Stimulated activated CD8-positive, alpha-beta memory T cell treated with anti-CD3 and anti-CD28 coated beads, Interleukin-12 subunit alpha, Interleukin-12 subunit beta, amount 100 ng/mL, for 1 hour (primary cell): ENCODE measurements around the gene NR1I3.

Experiments used
- DNase-seq: peaks from one replicate; pipeline ENCODE4 v3.0.0-alpha.2; 2020; ENCODE audit warnings: low read depth

The NR1I3 gene

GRCh38 chr1:161218301-161219077, 19.5 kb downstream of the NR1I3 start:
- no peak for DNase-seq

DNA sequence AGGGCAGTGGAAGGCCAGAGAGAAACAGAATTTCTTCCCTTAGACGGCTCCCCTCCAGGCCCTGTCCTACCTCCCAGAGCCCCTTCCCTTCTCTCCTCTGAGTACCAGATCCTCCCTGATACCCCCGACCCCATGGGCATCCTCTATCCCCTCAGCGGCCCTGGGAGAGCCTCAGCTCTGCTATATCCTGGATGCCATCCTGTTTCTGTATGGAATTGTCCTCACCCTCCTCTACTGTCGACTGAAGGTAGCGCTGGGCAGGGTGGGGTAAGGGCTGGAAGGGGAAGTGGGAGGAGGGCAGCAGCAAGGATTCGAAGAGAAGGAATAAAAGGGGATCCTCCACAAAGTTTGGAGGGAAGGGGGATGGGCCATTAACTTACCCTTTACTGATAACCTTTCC, 20.2 kb downstream of the NR1I3 start:
- no peak for DNase-seq

- peak; percentile 12 for DNase-seq
Measured at GRCh38 chr1:161216945-161217712, 20.9 kb downstream of the NR1I3 start.

- no peak for DNase-seq
Measured at GRCh38 chr1:161215076-161215475, 22.9 kb downstream of the NR1I3 start, which contains the start of gene FCER1G. TSS of gene FCER1G (plus strand) at chr1:161215295. CDS start at chr1:161215322, 27 bp downstream.

GRCh38 chr1:161214369-161214768, 23.6 kb downstream of the NR1I3 start:
- no peak for DNase-seq

DNA sequence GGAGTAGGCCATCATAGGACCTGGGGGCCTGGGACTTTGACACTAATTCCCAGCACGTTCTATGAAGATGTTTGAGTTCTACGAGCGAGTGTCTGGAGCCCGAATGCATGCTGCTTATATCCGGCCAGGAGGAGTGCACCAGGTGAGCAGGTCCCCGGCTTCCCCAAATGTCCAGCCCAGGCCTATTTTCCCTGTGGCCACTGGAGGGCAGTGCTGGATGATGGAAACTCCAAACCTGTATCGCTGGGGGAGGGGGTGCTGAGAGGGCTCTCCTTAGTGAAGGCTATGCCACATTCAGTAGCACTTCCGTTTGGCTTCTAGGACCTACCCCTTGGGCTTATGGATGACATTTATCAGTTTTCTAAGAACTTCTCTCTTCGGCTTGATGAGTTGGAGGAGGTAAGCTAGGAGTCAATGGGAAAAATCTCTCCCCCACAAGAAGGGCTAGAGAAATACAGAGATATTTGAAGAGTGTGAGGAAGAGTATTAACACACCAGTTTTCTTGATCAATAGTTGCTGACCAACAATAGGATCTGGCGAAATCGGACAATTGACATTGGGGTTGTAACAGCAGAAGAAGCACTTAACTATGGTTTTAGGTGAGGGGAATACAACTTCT, 28.1 kb downstream of the NR1I3 start:
- peak; percentile 50 for DNase-seq

DNA sequence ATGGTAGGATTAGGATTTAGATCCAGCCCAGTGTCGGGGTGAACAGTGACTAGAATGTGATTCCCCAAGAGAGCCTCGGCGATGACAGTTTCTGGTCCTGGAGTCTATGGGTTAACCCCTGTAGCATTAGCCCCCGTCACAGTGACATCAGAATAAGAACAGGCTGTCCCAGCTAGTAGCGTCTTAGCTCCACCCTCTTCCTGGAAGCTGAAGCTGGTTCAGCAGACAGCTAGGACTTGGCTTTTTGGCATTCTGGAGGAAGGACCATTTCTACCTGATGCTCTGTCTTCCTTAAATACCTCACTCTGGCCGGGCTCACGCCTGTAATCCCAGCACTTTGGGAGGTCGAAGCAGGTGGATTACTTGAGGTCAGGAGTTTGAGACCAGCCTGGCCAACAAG, 30.8 kb downstream of the NR1I3 start:
- DNase-seq, result no peak

DNA sequence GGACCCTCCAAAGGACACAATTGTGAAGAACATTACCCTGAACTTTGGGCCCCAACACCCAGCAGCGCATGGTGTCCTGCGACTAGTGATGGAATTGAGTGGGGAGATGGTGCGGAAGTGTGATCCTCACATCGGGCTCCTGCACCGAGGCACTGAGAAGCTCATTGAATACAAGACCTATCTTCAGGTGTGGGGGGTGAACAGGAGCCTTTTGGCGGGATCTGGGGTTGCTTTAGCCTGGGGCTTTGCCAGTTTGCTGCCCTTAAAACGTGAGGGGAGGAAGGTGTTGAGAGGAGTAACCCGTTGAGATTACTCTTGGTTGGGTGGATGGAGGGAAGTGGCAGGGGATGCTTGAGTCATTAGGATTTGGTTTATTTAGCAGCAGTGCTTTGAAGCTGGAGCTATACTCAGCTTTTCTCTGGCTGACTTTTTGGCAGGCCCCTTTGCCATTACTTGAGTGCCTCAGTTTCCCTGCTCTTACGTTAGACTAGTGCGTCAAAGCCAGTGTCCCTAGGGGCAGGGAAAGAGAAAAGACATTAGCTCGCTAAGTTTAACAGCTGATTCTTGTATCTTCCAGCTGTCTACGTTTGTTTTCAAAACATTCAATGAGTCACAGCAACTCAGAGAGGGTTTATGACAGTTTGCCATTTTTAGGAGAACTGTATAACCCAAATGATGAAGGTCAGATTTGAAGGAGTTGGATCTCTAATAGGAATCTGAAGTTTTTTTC, 31.4 kb downstream of the NR1I3 start:
- DNase-seq, result no peak

DNA sequence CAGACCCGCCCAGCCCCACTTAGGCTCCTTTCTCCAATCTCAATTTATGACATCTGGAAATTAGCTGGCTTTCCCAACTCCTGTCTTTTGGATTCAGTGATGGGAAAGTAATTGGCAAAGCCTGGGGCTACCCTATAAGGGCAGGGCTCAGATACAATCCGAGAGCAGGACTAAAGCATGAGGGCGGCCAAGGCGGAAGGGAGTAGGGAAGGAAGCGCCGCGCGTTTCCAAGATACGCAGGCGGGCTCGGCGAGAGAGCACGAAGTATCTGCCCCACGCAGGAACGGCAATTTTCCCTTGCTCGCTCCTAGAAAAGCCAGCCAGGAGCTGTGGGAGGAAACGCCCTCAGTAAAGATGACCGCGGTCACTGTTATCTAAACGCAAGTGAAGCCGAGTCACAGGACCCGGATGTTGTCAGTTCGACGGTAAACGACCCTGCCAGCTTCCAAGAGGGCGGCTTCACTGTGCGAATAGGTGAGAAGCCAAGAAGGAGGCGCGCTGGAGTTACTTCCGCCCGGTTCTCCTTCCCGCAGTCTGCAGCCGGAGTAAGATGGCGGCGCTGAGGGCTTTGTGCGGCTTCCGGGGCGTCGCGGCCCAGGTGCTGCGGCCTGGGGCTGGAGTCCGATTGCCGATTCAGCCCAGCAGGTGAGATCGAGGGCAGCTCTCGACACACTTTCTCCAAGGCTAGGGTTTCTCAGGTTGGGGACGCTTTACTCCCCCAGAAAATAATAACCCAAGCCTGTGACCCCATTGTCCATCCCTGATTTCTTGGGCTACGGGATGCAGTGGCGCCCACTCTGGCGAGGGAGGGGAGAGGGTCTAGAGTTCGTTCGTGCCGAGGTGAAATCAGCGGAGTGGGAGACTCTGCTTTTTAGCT, 35.9 kb downstream of the NR1I3 start, which contains the start of gene NDUFS2:
NDUFS2 (plus strand) TSS at position 532 of the 877 bp plus-strand sequence; CDS start at position 551, 19 bp downstream.
- DNase-seq, result peak; percentile 95

- no peak for DNase-seq
Measured at GRCh38 chr1:161200992-161201835, 36.8 kb downstream of the NR1I3 start.

DNA sequence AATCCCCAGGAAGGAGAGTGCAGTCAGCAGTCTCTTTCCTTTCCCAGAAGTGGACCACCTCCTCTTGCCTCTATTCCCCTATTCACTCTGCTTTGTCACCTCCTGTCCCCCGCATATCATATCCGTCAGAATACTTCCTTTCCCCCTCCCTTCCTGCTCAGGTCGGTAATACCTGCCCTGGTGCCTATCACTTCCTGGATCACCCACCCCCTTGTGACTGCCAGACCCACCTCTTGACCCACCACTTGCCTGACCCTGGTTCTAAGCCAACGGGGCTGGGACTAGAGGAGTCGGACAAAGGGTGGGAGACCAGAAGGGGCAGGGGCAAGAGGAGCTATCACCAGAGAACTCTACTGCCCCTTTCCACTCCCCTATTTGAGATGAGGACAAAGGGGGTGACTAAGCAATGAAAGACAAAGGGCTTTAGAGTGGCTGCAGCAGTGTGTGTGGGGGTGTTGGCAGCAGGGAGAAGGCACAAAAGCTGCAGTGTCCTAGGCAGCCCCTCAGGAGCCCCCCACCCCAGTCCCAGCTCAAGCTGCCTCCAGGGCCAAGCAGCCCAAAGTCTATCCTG, 37.5 kb downstream of the NR1I3 start:
- DNase-seq, result no peak

DNA sequence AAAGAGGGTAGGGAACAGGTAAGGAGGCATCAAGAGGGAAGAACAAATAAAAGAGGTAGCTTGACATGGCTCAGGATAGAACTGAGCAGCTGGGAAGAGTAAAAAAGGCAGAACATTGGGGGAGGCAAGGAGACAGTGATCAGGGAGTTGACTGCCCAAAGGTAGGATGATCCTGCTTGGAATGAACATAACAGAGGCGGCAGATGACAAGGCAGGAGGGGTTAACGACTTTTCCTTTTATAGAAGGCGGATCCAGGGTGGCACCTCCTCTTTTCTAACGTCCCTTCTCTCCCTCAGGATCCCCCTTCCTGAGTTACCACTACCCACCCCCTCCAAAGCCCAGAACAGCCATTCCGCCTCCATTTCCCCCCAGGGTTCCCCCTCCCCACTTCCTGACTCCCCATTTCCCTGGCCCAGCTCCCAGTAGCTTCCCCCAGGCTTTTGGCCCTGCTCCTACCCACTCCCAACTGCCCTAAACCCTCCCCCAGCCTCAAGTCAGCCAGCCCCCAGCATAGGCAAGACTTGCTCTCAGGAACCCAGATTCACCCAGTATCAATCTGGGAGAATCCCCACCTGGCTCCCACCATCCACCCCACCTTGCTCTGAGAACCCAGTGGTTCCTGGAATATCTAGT, 38.4 kb downstream of the NR1I3 start:
- DNase-seq, result no peak

GRCh38 chr1:161198897-161199431, 39.0 kb downstream of the NR1I3 start, which contains the start of gene ADAMTS4:
TSS of gene ADAMTS4 (minus strand) at chr1:161199054. CDS start at chr1:161198627, 427 bp downstream.
- no peak for DNase-seq

GRCh38 chr1:161198194-161198896, 39.7 kb downstream of the NR1I3 start:
- no peak for DNase-seq

DNA sequence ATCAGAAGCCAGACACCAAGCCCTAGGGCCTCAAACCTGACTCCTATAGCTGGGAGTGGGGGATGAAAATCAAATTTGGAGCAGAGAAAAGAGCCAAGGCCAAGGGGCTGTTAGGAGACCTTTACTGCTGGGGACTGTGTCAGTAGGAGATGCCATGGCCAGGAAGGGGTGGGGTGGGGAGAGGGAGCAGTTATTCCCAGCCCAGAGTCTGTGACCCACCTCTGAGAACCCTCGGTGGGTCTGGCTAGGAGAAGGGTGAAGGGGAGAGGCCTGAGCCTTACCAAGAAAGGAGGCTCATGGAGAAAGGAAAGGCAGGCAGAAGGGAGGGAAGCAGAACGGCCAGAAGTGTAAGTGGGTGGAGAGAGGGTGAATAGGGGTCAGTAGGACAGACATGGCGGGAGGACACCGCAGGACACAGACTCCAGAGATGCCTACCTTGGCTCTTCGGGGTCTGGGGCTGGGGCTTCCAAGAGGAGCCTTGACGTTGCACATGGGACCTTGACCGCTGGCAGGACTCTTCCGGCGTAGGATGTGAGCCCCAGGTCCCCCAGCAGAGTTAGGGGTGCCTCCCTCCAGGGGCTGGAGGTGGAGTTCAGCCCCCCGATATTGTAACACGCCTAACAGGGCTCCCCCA, 40.3 kb downstream of the NR1I3 start:
- DNase-seq, result no peak

GRCh38 chr1:161196521-161197451, 41.2 kb downstream of the NR1I3 start:
- no peak for DNase-seq

DNA sequence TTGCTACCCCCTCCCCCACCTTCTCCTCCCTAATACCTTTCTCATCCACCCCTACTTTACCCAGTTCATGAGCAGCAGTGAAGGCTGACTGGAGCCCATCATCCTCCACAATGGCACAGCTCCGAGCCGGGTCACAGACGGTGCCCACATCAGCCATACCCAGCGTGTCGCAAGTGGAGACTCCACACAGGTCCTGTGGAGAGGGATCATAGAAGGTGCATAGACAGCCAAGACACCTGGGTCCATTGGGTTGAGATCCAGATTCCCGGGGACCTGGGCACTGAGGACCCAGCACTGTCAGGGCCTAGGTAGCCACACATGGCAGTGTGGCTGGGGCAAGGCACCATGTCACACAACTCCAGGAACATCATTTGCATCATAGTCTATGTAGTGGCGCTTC, 41.9 kb downstream of the NR1I3 start:
- DNase-seq, result no peak
